ENCODE measurements around the gene CACNB1. TPM values are rescaled to one million over a fixed set of nuclear protein-coding genes. Genes with fewer than 3 reads are reported as not detected.

The CACNB1 gene
- total RNA-seq (ENCODE audit: unreplicated experiment), result 77.1 TPM
- long read RNA-seq, partial matches to known transcripts, result 0 of 9 reads
- long read RNA-seq, other reads (novel, unspliced or antisense), result 7 of 9 reads

DNA sequence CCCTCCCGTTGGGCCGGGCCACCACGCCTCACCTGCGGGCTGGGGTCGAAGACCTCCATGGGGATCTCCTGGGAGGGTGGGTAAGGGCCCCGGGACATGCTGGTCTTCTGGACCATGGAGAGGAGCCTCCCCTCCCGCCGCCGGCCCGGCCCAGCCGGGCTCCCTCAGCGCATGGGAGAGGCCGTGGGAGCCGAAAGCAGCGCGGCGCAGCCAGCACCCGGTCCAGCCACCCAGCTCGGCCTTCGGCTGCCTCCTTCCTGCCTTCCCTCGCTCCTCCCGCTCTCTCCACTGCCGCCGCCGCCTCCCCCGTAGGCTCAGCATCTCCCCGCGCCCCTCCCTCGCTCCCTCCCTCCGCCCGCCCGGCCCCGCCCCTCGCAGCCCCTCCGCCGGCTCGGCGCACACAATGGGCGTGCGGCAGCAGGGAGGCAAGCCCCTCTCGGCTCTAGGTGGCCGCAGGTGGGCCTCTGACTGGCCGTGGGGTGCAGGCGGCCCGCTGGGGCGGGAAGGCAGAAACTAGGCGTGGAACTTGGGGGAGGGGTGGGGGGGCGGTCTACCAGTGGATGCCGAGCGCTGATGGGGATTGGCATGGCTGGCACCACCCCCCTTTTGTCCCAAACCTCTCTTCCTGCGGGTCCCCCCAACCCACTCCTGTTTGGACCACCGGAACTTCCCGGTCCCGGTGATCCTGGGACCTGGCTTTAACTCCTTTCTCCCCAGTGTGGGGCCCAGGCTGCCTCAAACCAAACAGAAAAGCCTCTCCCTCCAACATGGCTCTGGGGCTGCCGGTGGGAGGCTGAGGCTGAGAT is at the start of gene CACNB1:
CACNB1 (minus strand) TSS at position 290 of the 806 bp plus-strand sequence; CDS start at position 116, 174 bp downstream.
- H3K27me3 Mint-ChIP-seq (ENCODE audit: unreplicated experiment), result peaks cover 9% of the 10 kb centered on the region
- H3K9me3 Mint-ChIP-seq (ENCODE audit: unreplicated experiment), result peaks cover 13% of the 10 kb centered on the region
- TF ChIP-seq, protein P1, sequence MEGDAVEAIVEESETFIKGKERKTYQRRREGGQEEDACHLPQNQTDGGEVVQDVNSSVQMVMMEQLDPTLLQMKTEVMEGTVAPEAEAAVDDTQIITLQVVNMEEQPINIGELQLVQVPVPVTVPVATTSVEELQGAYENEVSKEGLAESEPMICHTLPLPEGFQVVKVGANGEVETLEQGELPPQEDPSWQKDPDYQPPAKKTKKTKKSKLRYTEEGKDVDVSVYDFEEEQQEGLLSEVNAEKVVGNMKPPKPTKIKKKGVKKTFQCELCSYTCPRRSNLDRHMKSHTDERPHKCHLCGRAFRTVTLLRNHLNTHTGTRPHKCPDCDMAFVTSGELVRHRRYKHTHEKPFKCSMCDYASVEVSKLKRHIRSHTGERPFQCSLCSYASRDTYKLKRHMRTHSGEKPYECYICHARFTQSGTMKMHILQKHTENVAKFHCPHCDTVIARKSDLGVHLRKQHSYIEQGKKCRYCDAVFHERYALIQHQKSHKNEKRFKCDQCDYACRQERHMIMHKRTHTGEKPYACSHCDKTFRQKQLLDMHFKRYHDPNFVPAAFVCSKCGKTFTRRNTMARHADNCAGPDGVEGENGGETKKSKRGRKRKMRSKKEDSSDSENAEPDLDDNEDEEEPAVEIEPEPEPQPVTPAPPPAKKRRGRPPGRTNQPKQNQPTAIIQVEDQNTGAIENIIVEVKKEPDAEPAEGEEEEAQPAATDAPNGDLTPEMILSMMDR (IDR thresholded peaks at IDR 0.05; ENCODE audit: partially characterized antibody, unreplicated experiment), result no peak
- DNase-seq, result peak; percentile 93
- peaks cover 1% of the 10 kb centered on the region for H3K36me3 Mint-ChIP-seq (ENCODE audit: unreplicated experiment)
- H3K4me1 Mint-ChIP-seq (ENCODE audit: low read depth, unreplicated experiment), result peaks cover 33% of the 10 kb centered on the region
- H3K4me3 Mint-ChIP-seq (ENCODE audit: unreplicated experiment), result peak within 1 kb of the TSS; percentile 87
- peak within 1 kb of the TSS; percentile 82 for H3K27ac Mint-ChIP-seq (ENCODE audit: unreplicated experiment)

DNA sequence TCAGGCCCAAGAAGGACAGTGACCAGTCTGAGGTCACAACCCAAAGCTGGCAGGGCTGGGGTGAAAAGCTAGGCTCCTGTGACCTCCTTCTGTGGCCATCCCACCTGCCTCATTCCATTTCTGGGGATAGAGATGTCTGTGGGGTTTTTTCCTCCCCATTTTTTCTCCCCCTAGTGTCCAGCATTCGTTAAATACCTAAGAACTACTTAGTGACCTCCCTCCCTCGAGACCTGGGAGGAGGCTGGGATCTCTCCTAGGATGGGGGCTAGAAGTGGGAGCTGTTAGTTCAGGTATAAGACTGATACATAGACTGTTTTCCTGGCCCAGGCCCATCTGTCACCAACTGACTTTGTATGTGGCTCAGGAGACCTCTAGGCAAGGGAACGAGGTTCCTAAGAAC is 48.8 kb upstream of the CACNB1 start:
- no peak overlapping the region for H3K27ac Mint-ChIP-seq (ENCODE audit: unreplicated experiment)
- no peaks in the 10 kb centered on the region for H3K36me3 Mint-ChIP-seq (ENCODE audit: unreplicated experiment)
- peaks cover 1% of the 10 kb centered on the region for H3K9me3 Mint-ChIP-seq (ENCODE audit: unreplicated experiment)
- H3K4me3 Mint-ChIP-seq (ENCODE audit: unreplicated experiment), result no peak overlapping the region
- TF ChIP-seq, protein P1 (IDR thresholded peaks at IDR 0.05; ENCODE audit: partially characterized antibody, unreplicated experiment), result peak; percentile 10
- no peak for DNase-seq
- H3K4me1 Mint-ChIP-seq (ENCODE audit: low read depth, unreplicated experiment), result peaks cover 9% of the 10 kb centered on the region
- H3K27me3 Mint-ChIP-seq (ENCODE audit: unreplicated experiment), result no peaks in the 10 kb centered on the region

DNA sequence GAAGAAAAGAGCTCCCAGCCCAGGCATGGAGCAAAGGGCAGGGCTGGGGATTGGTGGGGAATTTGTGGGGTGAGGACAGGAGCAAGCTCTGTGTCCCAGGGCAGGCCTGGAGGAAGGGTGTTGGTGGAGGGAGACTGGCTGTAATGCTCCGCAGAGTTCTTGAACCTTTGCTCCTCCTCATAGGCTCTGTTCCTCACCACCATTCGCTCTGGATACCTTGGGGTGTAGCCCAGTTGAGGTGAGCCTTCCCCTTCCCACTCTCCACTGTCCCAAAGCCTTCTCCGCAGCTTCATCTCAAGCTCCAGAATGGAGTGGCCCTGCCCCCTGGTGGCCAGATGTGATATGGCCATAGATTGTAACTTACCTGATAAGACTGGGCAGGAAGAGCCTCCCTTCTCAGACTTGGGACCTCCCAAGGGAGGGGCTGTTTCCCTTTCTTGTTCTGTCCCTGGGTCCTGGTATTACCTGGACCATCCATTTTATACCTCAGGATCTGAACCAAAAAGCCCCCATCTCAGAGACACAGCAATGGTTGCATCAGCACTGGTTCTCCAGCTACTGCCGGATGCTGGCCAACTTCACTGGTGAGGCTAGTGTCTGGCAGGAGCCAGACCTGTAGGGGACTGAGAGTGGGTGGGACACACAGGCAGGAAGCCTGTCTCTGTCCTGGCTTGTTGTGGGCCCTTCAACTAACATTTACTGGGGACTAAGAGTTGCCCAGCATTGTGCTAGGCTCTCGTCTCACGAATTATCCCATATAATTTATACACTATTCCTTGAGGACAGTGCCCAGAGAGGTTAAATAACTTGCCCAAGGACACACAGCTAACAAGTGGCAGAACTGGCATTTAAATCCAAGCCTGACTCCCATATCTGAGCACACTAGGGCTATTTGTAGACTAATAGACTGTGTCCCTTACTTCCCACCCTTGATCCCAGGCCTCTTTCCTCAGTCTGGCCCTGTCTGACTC is 47.4 kb upstream of the CACNB1 start:
- H3K4me1 Mint-ChIP-seq (ENCODE audit: low read depth, unreplicated experiment), result peaks cover 9% of the 10 kb centered on the region
- H3K27ac Mint-ChIP-seq (ENCODE audit: unreplicated experiment), result no peak overlapping the region
- no peak overlapping the region for H3K4me3 Mint-ChIP-seq (ENCODE audit: unreplicated experiment)
- peak; percentile 93 for DNase-seq
- TF ChIP-seq, protein P1 (IDR thresholded peaks at IDR 0.05; ENCODE audit: partially characterized antibody, unreplicated experiment), result peak; percentile 97
- H3K9me3 Mint-ChIP-seq (ENCODE audit: unreplicated experiment), result peaks cover 1% of the 10 kb centered on the region
- no peaks in the 10 kb centered on the region for H3K27me3 Mint-ChIP-seq (ENCODE audit: unreplicated experiment)
- no peaks in the 10 kb centered on the region for H3K36me3 Mint-ChIP-seq (ENCODE audit: unreplicated experiment)

DNA sequence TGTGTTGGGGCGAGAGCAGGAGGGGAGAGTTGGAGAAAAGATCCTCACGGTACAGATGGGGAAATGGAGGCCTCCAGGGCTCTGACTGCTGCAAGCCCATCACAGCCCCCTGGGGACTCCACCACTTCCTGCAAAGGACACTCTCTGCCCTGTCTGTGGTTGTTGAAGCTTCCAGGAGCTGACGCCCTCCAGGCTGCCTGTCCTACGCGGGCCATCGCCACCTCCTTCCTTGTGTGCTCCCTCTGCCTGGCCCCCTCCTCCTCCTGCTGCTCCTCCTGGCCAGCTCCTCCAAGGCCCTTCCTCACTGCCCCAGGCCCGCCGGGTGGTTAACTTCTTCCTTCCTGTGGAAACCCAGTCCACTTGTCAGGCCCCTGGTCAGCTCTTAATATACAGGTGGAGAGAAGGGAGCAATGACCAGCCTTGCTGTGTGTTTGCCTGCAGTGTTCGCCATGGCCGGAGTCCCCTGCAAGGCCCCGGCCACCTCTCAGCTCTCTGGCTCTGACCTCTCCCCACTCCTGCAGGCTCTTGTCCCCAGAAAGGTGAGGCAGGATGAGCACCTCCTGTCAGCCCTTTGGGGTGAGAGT is 46.6 kb upstream of the CACNB1 start:
- no peak overlapping the region for H3K4me3 Mint-ChIP-seq (ENCODE audit: unreplicated experiment)
- TF ChIP-seq, protein P1 (IDR thresholded peaks at IDR 0.05; ENCODE audit: partially characterized antibody, unreplicated experiment), result no peak
- no peaks in the 10 kb centered on the region for H3K27me3 Mint-ChIP-seq (ENCODE audit: unreplicated experiment)
- no peaks in the 10 kb centered on the region for H3K36me3 Mint-ChIP-seq (ENCODE audit: unreplicated experiment)
- peaks cover 1% of the 10 kb centered on the region for H3K9me3 Mint-ChIP-seq (ENCODE audit: unreplicated experiment)
- H3K4me1 Mint-ChIP-seq (ENCODE audit: low read depth, unreplicated experiment), result peaks cover 9% of the 10 kb centered on the region
- H3K27ac Mint-ChIP-seq (ENCODE audit: unreplicated experiment), result no peak overlapping the region
- DNase-seq, result peak; percentile 46
